Germinal center (tissue), 1 donor: Measurements from ENCODE around the gene RBM33.

Experiments used
- DNase-seq: peaks from one replicate; pipeline ENCODE4 v3.0.0; 2012; ENCODE audit warnings: mixed read lengths, low spot score

Gene RBM33

GRCh38 chr7:155824227-155824886 is 179.9 kb downstream of the RBM33 start:
- no peak for DNase-seq

DNA sequence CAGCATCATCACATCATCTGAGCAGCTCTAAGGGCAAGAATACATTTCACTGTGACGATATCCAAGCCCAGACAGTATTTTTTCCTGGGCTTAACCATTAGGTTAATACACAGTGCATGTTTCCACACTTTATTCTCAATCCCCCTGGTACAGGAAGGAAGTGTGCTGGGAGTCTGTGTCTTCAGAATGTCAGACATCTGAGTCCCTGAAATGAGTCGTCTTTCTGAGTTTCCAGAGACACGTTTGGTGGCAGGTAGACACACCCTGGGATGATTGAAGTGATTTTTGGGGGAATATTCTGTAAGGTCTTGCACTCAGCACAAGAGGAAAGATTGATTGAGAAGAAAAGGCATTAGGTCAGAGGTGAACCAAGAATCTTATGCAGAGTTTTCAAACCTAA is 180.9 kb downstream of the RBM33 start:
- DNase-seq: no peak

DNA sequence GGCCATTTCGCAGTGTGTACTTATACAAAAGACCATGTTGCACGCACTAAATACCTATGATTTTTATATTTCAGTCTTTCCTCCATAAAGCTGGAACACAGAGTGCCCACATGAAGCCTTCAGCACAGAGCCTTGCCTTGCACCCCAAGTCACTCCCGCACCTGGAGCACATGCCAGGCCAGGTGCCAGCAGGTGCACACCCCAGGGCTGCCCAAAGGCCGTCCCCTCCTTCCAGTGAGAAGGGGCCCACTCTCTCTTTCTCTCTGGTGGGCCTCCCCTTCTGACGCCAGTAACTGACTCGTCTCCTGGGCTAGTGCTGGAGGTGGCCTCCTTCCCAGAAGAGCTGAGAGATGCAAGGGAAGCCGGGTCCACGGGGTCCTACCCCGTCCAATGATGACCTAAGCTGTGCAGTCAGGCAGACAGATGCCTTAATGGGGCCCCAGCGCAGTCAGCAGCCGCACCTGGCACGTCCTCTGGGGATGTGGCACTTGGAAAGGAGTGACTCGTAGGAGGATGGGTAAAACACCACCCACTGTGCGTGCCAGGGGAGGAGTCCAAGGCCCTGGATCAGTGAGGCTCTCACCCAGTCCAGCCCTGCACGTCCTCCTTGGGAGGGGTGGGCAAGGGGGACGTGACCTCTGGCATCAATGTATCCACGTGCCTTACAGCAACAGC is 185.5 kb downstream of the RBM33 start:
- no peak for DNase-seq
